CD4-positive, alpha-beta T cell treated with Interleukin-4 for 4 hours (primary cell): ENCODE results near the gene RFXANK.
"Not testable (repeated sequence)": the region's sequence is repeated elsewhere in the genome, so short reads cannot be mapped to it uniquely, and the experiment has no call there.

Experiments
- DNase-seq: peaks from one replicate; pipeline ENCODE4 v3.0.0-alpha.2; 2020

Gene RFXANK, protein sequence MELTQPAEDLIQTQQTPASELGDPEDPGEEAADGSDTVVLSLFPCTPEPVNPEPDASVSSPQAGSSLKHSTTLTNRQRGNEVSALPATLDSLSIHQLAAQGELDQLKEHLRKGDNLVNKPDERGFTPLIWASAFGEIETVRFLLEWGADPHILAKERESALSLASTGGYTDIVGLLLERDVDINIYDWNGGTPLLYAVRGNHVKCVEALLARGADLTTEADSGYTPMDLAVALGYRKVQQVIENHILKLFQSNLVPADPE

DNA sequence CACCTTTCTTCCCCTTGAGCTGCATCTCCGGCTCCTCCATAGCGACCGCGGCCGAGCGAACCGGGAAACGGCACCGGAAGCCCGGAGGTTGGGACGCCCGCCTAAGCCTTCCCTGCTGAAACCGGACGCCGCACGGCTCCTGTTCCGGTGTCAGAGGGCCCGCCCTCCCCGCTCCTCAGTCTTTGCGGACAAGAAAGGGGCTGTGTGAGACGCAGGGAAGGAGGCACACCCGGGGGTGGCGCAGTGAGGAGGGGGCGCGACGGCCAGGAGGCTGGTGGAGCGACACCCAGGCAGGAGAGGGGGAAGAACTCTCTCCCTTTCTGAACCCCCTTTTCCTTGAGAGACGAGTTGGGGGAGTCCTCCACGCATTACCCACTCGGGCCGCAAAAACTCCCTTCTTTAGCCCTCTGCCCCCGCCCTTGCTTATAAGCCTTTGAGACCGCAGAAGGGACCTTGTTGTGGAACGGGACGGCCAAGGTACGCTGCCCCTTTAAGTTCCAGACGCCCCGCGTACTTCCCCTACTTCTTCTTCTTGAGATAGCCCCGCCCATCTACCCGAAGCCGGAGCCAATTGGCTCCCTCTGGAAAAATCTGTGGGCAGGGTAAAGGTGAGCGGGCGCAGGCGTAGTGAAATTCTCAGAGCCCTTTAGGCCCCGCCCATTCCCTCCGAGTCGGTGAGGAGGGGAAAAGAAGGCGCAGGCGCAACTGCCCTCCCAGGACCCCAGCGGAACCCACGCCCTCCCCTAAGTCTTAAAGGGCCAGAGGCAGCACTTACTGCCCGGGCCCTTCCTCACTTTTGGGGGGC is at the start of gene RFXANK, which contains the start of gene BORCS8:
Gene RFXANK (plus strand): TSS at position 181 of the 805 bp plus-strand sequence. CDS start 1,689 bp downstream, outside the sequence.
Gene BORCS8 (minus strand): TSS at position 75 of the 805 bp plus-strand sequence. CDS start 35 bp downstream, at position 40.
- DNase-seq, result peak; percentile 99

DNA sequence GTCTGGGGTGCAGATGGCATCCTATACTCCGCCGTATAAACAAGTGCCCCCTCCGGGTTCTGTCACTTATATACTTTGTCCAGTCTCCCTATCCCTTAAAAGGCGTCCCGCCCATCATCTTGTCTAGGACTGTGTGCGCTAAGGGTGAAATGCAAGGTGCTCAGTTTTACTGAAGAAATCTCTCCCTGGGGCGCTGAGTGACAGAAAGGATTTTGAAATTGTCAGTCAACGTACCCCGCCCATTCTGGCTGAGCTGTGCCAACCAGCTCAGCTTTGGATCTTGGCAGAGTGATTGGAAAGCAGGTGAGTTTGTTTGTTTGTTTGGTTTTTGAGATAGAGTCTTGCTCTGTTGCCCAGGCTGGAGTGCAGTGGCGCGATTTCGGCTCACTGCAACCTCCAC is 49.7 kb upstream of the RFXANK start:
- DNase-seq, result no peak

DNA sequence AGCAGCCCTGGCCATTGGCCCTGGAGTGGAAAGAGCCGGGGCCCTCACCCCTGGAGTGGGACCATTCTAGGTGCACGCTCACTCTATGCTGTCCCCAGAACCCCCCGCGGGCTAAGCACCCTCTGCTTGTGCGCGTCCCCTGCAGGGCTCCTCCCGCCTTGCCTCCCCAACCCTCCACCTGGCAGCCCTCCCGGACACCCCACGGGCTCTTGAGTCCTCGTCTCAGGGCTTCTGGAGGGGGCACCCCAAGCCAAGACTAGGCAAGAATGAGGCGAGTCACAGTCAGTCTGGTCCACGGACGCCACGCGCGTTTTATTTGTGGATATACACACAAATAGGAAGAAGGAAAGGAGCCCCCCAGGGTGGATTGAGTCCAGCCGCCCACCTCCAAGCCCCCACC is 46.8 kb upstream of the RFXANK start:
- DNase-seq, result no peak

DNA sequence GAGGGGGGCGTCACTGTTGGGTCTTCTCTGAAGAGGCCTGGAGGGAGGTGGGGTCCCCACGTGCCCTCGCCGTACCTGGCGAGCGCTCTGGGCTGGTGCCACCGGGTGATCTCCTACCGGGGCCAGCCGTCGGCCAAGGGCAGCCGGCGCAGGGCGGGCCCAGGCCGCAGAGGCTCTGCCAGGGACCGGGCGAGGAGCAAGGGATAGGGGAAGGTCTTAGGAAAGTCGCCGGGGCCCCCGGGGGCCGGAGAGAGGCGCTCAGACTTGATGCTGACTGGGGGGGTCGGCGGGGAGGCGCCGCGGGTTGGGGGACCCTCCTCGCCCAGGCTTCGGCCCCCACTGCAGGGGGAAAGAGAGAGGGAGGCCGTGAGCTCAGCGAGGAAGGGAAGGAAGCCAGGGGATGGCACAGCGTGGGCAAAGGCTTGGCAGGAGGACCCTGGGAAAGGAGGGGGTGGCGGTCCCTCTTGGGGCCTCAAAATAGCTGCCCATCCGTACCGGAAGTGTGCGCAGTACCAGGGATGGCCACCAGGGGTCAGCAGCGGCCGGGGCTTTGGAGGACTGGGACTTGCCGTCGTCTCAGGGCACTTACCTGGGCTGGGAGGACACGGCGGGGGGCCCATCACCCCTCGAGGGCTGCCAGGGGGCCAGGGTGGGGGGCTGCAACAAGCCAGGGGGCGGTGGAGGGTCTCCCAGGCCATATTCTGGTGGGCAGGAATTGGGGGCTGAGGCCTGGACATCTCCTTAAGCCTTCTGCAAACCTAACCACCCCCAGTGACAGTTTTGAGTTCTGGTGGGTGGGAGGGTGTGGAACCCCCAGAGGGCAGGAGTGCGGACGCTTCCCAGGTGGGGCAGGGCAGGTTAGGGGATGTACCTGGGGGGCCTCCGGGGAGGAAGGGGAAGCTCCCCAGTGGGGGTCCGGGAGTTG is 46.1 kb upstream of the RFXANK start:
- DNase-seq, result peak; percentile 78

DNA sequence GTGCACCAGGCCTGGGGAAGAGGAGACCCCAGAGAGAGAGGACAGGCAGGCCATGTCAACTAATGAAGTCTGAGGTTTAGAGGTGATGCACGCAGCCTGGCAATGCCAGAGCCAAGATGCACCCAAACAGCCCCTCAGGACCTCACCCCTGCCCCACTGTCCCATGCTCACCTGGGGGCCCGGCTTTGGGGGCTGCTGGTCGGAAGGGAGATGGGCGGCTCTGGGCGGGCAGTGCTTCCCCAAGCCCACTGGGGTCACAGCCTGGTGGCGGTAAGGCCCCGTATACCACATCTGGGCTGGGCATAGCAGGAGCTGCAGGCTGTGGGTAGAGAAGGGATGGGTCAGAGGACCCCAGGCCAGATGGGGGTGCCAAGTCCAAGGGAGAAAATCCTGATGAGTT is 45.2 kb upstream of the RFXANK start:
- DNase-seq, result no peak

DNA sequence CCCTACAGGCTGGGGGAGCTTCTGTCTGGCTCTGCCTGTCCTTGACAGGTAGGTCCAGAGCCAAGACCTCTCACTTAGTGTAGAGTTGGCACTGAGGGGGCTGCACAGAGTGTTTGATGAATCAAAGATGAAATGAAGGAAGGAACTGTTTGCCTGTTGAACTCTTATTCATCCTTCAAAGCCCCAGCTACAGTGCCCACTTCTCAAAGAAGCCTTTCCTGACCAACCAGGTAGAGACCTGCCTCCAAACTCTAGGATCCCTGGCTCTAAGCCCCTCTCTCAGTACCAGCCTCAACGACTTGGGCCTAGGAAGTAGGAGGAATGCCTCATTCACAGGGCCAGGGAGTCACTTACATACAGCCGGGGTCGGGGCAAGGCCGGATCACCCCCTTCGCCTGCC is 44.7 kb upstream of the RFXANK start:
- no peak for DNase-seq

DNA sequence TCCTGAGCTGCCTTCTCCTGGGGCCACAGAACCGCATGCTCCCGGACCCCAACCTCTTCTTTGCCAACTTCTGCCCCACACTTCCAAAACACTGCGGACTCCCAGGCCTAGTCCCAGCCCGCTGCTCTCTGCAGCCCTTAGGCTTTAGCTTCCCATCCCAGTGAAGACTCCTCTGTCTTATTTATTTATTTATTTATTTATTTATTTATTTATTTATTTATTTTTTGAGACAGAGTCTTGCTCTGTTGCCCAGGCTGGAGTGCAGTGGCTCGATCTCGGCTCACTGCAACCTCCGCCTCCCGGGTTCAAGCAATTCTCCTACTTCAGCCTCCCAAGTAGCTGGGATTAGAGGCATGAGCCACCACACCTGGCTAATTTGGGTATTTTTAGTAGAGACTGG is 43.6 kb upstream of the RFXANK start:
- DNase-seq, result not testable (repeated sequence)

DNA sequence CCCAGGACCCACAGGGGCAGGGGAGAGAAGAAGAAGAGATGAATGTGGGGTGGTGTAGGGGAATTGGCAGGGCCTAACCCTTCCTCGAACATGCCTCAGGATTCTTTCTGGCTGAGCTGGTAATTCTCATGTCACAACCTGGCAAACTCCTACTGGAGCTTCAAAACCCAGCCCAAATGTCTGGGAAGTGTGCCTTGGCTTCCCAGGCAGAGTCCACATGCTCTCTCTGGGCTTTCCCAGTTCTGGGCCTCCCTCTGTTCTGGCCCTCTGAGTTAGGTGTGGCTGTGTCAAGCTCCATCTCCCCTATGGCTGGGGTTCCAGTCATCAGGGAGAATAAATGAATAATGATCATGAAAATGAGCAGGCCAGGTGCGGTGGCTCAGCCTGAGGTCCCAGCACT is 42.6 kb upstream of the RFXANK start:
- DNase-seq, result no peak

DNA sequence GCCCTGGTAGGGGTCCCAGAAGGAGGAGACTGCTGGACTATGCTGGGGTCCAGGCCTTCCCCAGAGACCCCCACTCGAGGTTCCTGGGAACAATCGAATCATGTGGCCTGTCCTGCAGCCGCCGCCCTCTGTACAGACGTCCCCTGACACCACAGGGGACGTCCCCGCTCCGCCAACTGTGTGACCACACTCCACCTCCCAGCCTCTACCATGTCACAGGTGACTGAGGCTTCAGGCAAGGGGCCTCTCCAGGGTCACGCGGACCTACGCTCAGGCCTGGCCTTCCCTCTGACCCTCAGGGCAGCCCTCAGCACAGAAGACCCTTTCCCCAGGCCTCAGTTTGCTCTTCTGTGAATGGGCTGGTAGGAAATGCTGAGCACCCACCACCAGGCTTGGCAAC is 40.6 kb upstream of the RFXANK start:
- no peak for DNase-seq

DNA sequence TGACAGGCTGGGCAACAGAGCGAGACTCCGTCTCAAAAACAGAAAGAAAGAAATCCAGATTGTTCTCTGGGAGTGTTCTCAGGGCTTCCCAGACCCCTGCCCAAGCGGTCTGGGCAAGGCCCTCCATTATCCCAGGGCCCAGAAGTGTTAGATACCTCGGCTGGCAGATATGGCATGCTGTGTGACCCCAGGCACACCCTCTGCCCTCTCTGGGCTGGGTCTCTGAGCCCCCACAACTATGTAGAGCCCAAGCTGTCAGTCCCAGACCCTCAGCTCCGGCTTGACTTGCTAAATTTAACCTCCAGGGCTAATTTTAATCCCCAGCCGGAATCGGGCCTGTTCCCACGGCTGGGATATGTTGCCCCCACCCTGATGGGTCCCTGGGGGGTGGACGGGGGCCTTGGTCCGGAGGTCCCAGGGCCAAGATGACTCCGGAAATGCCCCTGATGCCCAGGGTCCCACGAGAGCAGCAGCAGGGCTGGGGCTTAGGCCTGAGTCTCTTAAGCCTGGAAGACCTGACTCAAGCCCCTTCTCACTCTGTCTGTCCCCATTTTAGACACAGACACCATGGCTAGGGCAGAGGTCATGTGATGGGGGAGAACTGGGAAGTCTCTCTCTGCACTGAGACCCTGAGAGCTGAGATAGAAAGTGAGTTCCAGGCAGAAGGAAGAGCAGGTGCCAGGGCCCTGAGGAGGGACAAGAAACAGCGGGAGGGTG is 39.2 kb upstream of the RFXANK start:
- DNase-seq, result no peak

DNA sequence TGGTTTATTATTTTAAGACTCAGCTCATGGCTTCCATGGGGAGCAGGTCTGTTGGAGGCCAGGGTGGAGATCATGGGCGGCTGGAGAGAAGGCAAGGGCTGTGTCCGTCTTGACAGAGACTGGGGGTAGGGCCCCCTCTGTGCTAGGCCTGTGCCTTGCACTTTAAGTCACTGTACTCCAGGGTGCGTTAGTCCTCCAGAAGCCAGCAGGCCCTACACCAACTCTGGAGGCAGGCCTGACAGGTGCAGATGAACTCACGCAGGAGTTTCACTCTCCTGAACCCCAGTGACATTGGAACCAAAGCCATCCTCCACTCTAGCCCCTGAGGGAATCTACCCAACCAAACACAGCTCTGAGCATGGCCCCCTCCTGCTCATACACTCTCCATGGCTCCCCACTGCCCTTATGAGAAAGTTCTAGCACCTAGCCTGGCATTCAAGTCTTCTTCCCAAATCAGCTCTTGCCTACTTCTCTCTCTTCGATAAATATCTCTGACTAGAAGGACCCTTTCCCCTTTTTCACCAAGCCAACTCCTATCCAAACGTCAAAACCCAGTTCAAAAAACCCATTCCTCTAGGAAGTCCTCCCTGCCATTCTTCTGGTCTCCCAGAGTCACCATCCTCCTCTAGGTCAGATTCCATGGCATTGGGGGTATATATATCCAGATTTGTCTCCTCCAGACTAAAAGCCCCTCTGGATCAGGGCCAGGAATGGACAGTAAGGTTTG is 37.1 kb upstream of the RFXANK start:
- no peak for DNase-seq

DNA sequence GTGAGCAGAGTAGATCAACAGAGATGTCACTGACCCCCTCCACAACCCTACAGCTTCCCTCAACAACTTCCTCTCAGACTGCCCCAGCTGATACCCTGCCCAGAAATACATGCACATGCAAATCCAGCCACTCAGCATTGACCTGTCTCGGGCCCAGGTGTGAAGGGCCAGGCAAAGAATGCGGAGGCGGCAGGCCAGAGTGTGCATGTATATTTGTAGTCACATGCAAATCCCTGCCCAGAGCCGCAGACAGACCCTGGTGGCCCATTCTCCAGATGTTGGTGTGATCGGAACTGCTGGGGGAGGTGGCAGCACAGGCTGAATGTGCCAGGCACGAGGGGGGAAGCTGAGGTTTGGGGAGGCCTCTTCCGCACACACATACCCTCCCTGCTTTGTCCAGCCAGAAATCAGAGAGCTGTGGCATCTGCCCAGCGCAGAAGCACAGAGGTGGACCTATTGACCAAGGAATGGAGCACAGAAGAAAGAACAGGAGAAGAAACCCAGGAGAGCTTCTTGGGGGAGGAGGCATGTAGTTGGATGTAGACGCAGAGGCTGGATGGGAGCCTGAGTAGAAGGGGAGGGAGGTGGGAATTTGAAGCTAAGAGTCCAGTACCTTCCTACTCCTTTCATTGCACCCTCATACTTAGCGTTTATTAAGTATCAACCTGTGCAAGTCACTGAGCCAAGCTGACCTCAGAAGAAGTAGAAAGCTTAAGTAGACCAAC is 36.4 kb upstream of the RFXANK start:
- DNase-seq, result no peak

DNA sequence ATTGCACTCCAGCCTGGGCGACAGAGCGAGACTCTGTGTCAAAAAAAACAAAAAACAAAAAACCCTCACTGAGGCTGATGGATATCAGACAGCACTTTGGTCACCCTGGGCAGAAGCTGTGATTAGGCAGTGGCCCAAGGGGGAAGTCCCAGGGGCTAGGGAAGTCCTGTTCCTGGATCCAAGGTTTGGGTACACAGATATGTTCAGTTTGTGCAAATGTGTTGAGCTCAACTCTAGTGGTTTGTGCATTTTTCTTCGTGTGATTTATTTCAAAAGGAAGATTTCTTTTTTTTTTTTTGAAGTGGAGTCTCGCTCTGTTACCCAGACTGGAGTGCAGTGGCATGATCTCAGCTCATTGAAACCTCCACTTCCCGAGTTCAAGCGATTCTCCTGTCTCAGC is 34.2 kb upstream of the RFXANK start:
- DNase-seq, result no peak

DNA sequence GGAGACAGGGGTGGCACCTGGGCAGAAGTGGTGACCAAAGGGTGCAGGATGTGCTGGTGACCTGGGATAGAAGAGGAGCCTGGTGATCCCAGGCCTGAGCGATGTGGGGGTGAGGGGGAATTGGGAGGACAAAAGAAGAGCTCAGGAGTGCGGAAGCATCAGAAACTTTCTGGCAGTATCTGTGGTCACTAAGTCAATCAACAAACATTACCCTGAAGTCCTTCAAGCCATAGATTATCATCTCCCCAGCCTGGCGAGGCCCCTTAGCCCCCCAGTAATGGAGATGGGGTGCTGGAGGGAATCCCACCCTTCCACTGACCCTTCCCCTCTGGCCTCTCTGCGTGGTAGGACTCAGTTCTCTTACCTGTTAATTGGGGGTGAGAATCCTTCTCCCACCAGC is 32.5 kb upstream of the RFXANK start:
- DNase-seq, result no peak

DNA sequence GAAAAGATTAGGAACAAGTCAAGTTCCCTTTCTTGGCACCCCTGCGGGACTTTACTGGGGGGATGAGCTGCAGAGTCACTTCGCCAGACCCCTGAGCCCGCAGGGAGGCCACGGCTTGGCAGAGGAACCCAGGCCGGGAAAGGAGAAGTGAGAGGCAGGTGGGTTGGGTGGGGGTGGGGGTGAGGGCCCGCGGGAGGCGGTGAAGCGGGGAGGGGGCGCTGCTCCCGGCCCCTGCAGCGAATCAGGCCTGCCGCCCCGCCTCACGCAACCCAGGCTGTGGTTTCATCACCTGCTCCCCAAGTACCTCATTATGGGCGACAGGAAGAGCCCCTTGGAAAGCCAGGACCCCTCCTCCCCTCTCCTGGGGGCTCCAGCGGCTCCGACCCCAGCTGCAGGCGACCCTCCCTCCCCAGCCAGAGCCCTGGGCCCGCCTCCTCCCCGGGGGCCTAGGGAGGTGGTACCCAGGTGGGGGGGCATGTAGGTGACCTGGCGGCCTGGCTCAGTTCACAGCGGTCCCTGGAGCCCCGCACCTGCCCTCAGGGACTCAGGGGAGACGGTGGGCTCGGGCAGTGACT is 31.5 kb upstream of the RFXANK start:
- no peak for DNase-seq

DNA sequence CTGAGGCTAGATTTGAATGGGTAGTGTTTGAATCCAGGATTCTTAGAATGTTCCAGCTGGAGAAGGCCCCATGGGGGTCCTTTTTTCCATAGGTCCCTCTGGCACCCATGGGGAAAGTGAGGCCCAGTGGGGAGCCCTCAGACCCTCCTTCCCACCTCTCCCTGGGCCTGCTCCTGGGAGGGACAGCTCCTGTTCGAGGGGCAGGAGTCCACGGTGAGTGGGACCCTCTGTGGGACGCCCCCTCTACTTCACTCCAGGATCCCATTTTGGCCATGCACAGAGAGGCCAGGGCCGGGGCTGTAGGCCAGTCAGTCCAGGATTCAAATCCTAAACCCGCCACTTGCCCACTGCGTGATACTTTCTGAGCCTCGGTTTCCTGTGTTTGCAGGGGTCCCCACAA is 29.6 kb upstream of the RFXANK start:
- DNase-seq, result no peak

DNA sequence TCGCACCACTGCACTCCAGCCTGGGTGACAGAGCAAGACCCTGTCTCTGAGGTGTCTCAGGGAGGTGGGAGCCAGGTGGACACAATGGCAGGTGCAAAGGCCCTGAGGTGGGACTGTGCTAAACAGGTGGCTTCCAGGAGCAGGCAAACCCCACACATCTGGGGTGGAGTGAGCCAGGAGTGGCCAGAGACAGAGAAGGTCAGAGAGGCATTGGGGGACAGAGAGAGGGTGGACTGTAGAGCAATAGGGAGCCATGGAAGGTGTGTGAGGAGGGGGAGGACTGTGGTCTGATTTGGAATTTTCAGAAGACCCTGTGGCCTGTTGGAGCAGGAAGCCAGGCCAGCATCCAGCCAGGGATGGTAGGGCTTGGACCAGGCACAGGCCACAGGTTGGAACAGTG is 26.7 kb upstream of the RFXANK start:
- DNase-seq, result no peak

DNA sequence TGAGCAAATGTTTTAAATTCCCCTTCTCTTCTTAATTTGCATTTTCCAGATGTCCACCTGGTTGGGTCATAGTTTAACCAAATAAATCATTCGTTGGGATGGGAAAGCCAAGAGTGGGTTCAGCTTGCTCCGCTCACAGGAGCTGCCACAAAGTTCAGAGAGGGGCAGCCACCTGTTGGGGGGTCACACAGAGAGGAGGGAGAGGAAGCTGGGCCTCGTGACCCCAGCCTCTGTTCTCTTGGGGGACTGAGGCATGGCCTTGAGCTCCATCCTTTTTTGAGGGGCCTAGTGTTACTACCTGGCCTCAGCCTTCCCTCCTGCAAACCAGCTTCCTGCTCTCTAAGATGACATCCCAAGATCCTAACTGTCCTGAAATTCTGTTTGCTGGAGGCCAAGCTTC is 24.4 kb upstream of the RFXANK start:
- no peak for DNase-seq

DNA sequence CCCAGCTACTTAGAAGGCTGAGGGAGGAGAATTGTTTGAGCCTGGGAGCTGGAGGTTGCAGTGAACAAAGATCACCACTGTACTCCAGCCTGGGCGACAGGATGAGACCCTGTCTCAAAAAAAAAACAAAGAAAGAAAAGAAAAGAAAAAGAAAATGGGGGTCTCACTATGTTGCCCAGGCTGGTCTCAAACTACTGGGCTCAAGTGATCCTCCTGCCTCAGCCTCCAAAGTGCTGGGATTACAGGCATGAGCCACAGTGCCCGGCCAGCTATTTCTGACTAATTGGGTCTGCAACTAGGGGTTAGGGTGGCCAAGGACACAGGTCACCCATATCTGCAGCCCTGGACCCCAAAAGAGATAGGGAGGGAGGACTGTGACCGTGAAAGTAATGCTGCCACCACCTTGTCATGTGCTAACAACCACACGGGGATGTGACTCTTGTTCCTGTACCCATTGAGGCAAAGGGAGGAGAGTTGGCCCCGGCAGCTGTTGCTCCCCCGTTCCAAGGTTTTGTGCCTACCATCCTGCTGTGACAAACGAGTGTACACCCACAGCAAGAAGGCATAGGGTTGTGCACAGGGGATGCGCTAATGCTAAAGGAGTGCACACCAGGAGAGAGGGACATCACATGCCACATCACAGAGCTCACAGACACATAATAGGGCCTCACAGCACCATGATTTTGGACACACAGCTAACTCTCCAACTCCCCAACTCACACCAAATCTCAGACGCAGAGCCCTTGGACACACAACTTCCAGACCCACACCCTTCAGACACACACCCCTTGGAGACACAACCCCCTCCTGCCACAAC is 22.6 kb upstream of the RFXANK start:
- no peak for DNase-seq
